ENCODE data around the gene DLGAP1.

DLGAP1 gene

DNA sequence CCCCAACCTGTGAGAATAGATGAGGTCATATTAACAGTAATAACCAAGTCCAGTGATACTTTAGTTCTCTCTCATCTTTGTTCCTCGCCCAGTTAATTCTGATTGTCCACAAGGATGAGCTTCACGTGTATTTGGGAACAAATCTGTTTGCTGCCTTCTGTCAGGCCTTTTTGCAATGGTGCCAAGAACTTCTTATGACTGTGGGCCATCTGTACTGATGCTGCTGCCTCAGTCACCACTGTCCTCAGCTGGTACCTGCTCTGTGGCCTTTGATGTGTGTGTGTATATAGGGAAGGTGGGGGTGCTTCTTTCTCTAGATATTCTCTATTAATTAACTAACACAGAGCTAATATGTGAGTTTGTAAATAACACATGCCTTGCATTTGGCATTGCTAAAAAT lies 612.3 kb downstream of the DLGAP1 start:
- Mint-ChIP-seq H3K27me3 (ENCODE audit: low read depth, poor library complexity) (peaks cover 15% of the 10 kb centered on the region), H3K9me3 (no peaks in the 10 kb centered on the region), H3K36me3 (ENCODE audit: low read depth) (no peaks in the 10 kb centered on the region), H3K4me1 (no peaks in the 10 kb centered on the region), H3K4me3 (no peak overlapping the region), H3K27ac (no peak overlapping the region)
- no peak for DNase-seq
- TF ChIP-seq, protein P1, sequence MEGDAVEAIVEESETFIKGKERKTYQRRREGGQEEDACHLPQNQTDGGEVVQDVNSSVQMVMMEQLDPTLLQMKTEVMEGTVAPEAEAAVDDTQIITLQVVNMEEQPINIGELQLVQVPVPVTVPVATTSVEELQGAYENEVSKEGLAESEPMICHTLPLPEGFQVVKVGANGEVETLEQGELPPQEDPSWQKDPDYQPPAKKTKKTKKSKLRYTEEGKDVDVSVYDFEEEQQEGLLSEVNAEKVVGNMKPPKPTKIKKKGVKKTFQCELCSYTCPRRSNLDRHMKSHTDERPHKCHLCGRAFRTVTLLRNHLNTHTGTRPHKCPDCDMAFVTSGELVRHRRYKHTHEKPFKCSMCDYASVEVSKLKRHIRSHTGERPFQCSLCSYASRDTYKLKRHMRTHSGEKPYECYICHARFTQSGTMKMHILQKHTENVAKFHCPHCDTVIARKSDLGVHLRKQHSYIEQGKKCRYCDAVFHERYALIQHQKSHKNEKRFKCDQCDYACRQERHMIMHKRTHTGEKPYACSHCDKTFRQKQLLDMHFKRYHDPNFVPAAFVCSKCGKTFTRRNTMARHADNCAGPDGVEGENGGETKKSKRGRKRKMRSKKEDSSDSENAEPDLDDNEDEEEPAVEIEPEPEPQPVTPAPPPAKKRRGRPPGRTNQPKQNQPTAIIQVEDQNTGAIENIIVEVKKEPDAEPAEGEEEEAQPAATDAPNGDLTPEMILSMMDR (IDR thresholded peaks at IDR 0.05), result no peak

DNA sequence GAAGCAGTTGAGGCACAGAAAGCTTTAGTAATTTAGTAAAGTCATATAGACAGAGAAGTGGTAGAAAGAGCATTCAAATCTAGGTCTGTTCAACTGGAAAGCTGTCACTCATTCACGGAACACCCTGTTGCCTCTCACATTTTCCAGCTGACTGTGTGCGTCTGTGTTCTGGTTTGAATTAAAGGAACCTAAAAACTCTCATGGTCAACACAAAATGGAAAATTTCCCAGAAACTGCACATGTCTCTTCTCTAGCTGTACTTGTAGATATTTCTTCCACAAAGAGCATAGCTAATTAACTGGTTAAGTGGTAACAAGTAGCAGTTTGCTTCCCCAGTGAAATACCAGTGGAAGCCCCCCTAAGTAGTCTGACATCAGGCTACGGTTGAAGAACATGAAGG lies 614.3 kb downstream of the DLGAP1 start:
- TF ChIP-seq, protein P1 (IDR thresholded peaks at IDR 0.05), result no peak
- H3K27ac Mint-ChIP-seq, result no peak overlapping the region

DNA sequence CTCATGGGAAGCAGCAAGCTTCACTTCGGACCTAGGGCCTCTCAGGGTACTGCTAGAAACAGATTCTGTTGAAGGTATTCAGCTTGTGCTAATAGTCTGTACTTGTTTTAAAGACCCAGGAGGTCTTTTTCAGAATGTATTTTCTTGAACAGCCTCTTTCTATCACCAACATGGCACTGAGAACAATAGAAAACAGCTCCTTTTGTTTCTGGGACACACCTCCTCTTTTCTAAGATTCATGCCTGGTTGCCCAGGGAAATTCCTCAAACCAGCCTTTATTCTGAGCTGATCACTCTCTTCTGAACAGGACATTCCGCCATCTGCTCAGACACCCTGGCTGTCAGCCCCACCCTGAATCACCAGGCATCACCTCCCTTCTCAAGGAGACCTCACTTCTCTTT lies 615.5 kb downstream of the DLGAP1 start:
- DNase-seq, result no peak
- Mint-ChIP-seq H3K27me3 (ENCODE audit: low read depth, poor library complexity) (peaks cover 10% of the 10 kb centered on the region), H3K36me3 (ENCODE audit: low read depth) (no peaks in the 10 kb centered on the region), H3K9me3 (no peaks in the 10 kb centered on the region), H3K4me3 (no peak overlapping the region), H3K4me1 (no peaks in the 10 kb centered on the region), H3K27ac (no peak overlapping the region)
- TF ChIP-seq, protein P1 (IDR thresholded peaks at IDR 0.05), result no peak

More for the DNA sequence above, 614.3 kb downstream of the DLGAP1 start:
- Mint-ChIP-seq H3K4me3 (no peak overlapping the region), H3K27me3 (ENCODE audit: low read depth, poor library complexity) (peaks cover 14% of the 10 kb centered on the region), H3K9me3 (no peaks in the 10 kb centered on the region), H3K36me3 (ENCODE audit: low read depth) (no peaks in the 10 kb centered on the region), H3K4me1 (no peaks in the 10 kb centered on the region)
- no peak for DNase-seq

DNA sequence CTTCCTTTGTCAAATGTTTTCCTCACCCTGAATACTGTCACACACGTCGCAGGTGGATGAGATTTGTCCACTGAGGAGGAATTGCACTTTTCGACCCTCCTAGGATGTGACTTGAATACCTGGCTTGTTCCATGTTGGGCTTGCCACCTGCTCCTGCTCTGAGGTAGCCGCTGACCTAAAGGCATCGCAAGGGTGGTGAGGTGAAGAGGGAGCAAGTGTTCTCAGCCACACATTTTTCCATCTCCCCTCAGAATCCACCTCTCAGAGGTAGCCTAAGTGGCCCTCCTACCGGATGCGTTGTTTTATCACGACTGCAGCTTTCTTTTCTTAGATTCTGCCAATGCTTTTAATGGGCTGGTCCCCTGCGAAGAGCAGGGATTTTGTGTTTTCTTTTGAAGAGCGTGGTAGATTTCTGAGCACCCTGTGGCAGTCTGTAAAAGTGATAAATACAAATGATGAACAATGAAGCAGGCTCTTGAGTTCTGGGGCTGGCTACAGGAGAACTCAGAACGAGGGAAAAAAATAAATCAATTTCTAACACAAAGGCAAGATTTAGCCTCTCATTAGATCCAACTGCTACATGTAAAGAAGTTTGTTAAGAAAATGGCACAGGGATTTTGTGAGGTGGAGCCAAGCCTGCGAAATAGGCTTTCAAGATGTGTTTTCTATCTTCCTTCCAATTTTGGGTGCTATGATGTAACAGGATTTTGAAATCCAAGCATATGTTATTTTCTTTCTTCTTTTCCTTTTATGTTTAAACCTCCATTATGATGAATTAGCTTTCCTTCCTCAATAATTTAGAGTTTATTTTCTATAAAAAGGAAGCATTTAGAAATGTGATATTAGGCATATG lies 618.4 kb downstream of the DLGAP1 start:
- Mint-ChIP-seq H3K27me3 (ENCODE audit: low read depth, poor library complexity) (peaks cover 10% of the 10 kb centered on the region), H3K27ac (no peak overlapping the region), H3K4me1 (no peaks in the 10 kb centered on the region), H3K36me3 (ENCODE audit: low read depth) (no peaks in the 10 kb centered on the region), H3K4me3 (no peak overlapping the region), H3K9me3 (no peaks in the 10 kb centered on the region)
- TF ChIP-seq, protein P1 (IDR thresholded peaks at IDR 0.05), result no peak
- DNase-seq, result no peak

DNA sequence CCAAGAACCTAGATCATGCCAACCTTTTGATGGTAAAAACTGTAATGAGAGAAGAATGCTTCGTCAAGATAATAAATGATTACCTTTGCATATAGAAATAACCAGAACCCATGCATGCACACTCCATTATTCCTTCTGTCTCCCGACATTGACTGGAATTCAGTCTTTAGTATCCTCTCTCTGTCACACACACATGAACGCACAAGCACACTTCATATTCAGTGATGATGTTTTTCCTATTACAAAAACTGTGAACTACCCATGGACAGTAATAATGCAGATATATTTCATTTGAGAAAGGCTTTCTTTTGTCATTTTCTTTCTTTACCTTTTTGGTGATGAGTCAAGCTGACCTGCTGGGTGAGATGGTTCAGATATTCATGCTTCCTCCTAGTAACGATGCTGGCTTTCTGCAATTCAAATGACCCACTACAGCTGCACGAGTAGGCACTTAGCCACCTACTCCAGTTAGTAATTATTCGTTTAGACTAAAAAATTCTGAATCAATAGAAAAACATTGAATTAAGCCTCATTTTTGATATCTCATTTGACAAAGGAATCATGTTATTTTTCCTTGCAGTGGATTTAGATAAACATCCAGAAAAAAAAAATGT lies 623.0 kb downstream of the DLGAP1 start:
- Mint-ChIP-seq H3K27me3 (ENCODE audit: low read depth, poor library complexity) (peaks cover 3% of the 10 kb centered on the region), H3K4me1 (peaks cover 6% of the 10 kb centered on the region), H3K36me3 (ENCODE audit: low read depth) (no peaks in the 10 kb centered on the region), H3K27ac (no peak overlapping the region), H3K9me3 (no peaks in the 10 kb centered on the region), H3K4me3 (no peak overlapping the region)
- TF ChIP-seq, protein P1 (IDR thresholded peaks at IDR 0.05), result no peak
- no peak for DNase-seq

Measured in nephron progenitor cell (in vitro differentiated cells).